ENCODE measurements around the gene ZFP90.
"Not testable (repeated sequence)": the region's sequence is repeated elsewhere in the genome, so short reads cannot be mapped to it uniquely, and the experiment has no call there.

Gene ZFP90

GRCh38 chr16:68538880-68539701, at the start of gene ZFP90:
ZFP90 (plus strand) TSS chr16:68539291; CDS start chr16:68539793, 502 bp downstream.
- DNase-seq (ENCODE audit: low read depth in 2 of 2, low spot score in 1 of 2), result peak; percentile 56 to 68

DNA sequence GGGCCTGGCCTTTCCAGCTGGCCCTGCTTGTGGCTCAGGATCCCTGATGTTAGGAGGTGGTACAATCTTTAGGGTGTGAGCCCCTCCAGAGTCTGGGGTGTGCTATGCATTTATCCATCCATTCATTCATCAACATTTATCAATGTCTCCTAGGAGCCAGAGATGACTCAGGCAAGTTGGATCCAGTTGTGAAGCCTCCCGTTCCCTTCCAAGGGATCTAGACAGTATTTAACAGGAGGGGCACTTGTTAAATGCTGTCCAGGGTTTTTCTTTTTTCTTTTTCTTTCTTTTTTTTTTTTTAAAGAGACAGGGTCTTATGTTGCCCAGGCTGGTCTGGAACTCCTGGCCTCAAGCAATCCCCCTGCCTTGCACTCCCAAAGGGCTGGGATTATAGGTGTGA, 48.7 kb upstream of the ZFP90 start:
- no peak for DNase-seq (ENCODE audit: low read depth in 2 of 2, low spot score in 1 of 2)

DNA sequence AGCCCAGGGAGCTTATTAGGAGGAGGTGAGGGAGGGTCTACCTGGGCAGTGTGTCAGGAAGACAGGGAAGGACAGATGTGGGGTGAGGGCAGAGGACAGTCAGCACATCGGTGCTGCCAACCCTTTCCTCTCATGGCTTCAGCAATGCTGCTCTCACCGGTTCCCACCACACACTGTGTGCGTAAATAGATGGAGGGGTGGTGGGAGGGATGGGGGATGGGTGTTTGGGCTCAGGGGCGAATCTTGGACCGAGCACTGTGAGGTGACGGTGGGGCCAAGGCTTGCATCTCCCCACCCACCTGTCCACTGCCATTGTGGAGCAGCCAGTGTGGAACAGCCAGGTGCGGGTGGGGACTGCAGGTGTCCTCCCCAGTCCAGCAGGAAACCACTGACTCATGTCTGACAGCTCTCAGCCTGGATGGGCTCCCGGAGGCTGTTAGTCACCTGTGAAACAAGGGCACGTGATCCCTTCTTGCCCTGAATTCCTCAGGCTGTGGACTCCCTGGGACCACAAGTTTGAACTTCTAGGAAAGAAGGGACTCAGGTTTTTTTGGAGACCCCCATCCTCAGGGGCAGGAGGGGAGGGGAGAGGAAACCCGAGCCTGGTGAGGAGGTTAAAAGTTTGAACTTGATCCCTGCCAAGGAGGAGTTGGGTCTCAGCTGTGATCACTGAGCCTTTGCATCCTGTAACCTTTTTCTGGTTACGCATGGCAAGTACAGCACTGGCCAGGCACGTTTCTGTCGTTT, 48.1 kb upstream of the ZFP90 start:
- no peak for DNase-seq (ENCODE audit: low read depth in 2 of 2, low spot score in 1 of 2)

- no peak for DNase-seq (ENCODE audit: low read depth in 2 of 2, low spot score in 1 of 2)
These were observed 47.5 kb upstream of the ZFP90 start for GRCh38 chr16:68491576-68491950.

GRCh38 chr16:68492151-68492542, 46.9 kb upstream of the ZFP90 start:
- DNase-seq (ENCODE audit: low read depth in 2 of 2, low spot score in 1 of 2), result no peak

DNA sequence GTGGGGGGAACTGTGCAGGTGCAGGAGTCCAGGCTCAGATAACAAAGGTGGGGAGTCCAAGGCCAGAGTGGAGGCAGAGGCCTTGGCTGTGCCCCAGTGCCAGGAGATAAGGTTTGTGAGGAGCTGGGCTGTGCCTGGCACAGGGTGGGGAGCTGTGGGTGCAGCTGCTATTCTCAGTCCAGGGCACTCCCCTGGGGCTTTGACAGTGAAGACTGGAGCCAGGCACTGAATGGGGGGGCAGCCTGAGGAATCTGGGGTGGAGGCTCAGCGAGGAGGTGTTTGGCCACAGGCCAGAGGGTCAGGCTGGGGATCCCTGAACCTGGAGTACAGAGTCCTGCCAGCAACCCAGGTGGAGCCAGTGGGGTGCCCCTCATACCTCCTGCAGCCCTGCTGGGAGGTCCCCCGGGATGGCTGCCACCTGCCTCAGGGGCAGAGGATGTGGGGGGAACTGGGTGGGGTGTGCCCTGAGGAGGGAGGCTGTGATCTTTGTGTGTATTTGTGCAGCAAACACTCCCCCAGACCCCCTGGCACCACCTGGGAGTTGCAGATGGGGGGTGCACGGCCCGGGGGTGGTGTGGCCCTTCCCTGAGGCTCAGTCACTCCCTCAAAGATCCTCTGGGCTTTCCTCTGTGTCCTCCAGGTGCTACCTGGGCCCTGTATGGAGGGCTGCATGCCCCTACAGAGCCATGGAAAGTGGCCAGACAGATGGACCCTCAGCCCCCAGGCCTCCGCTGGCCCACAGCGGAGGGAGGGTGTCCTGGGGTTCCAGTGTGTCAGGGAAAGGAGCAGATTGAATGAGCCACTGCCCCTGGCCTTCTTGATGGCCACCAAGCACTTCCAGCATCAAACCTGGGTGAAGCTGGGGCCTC, 46.3 kb upstream of the ZFP90 start:
- DNase-seq (ENCODE audit: low read depth in 2 of 2, low spot score in 1 of 2), result no peak

- DNase-seq (ENCODE audit: low read depth in 2 of 2, low spot score in 1 of 2), result no peak
These were observed 45.5 kb upstream of the ZFP90 start for GRCh38 chr16:68493412-68494070.

GRCh38 chr16:68494261-68494660, 44.8 kb upstream of the ZFP90 start:
- DNase-seq (ENCODE audit: low read depth in 2 of 2, low spot score in 1 of 2), result not testable (repeated sequence)

GRCh38 chr16:68496689-68497088, 42.4 kb upstream of the ZFP90 start:
- DNase-seq (ENCODE audit: low read depth in 2 of 2, low spot score in 1 of 2), result no peak

GRCh38 chr16:68499006-68499405, 40.1 kb upstream of the ZFP90 start:
- DNase-seq (ENCODE audit: low read depth in 2 of 2, low spot score in 1 of 2), result no peak

DNA sequence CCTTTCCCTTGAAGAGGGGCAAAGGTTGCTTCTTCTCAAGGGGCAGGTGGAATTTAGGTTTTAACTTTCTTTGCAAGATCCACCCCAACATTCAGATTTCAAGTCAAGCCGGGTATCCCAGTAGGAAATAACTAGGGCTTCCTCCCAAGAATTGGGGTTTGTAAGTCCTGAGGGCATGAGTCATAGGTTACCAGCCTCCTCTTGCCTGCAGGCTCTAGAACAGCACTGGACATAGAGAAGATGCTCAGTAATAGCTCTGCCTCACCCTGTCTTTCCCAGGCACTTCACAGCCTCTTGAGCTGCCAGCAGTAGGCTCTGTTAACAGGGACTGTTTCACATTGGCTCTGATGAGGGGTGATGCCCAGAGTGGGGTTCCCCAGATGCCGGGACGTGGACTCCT, 35.8 kb upstream of the ZFP90 start:
- no peak for DNase-seq (ENCODE audit: low read depth in 2 of 2, low spot score in 1 of 2)

DNA sequence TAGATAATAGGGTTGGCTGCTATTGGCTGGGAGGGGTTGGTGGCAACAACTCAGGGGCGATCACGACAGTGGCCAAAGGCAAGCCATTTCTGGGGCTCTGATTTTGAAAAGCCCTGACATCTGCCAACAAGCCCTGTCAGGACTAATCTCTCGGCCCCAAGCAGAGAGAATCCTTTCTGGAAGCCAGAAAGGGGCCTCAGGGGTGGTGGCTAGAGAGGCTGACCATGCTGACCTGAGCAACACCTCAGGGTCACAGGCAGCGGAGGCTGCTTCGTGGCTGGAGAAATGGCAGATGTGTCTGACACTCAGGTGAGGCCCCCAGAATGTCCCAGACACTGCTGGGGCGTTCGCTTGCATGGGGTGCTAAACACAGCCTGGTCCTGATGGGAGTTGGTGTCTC, 35.0 kb upstream of the ZFP90 start:
- no peak for DNase-seq (ENCODE audit: low read depth in 2 of 2, low spot score in 1 of 2)

DNA sequence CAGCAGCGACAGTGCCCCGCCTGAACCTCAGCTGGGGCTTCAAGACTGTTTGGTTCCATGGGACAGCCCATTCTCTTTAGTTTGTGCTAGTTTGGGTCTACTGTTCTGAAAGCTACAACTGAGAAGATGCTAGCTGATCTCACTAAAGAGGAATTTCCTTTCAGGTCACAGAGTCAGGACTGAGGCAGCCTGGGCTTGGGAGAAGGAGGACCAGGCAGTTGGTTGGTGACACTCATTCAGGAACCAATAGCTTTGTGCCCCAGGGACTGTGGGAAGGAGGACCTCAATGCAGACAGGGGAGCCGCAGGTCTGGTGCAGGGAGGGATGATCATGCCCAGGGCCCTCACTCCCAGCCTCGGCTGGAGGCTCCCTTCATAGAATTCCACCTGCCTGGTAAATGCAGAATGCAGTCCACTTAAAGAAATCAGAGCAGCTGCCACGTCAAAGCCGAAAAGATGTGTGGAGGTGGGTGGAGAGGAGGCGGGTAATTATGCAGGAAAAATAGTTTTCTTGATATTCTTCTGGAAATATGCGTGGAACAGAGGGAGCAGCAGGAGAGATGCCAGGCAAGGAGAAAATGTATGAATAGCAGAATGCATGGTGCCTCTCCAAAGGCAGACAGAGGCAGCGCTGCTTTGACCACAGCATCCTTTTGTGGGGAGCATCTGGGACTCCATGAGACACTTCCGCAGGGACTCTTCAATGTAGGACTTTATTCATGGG, 32.6 kb upstream of the ZFP90 start:
- no peak for DNase-seq (ENCODE audit: low read depth in 2 of 2, low spot score in 1 of 2)

DNA sequence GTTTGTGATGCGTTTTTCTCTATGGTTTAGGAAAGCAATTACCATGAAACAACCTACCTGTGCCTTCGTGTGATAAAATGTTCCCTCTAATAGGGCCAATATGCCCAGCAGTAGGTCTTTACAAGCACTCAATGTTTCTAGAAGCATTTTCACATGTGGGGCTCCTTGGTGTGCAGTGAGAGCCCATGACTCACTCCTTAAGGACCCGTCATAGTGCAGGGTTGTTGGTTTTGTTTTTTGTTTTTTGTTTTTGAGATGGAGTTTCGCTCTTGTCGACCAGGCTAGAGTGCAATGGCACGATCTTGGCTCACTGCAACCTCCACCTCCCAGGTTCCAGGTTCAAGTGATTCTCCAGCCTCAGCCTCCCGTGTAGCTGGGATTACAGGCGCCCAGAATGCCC, 31.1 kb upstream of the ZFP90 start:
- DNase-seq (ENCODE audit: low read depth in 2 of 2, low spot score in 1 of 2), result no peak

GRCh38 chr16:68508641-68509240, 30.4 kb upstream of the ZFP90 start:
- no peak for DNase-seq (ENCODE audit: low read depth in 2 of 2, low spot score in 1 of 2)

- DNase-seq (ENCODE audit: low read depth in 2 of 2, low spot score in 1 of 2), result no peak
These were observed 29.7 kb upstream of the ZFP90 start for GRCh38 chr16:68509381-68509780.

GRCh38 chr16:68510775-68511174, 28.3 kb upstream of the ZFP90 start:
- no peak for DNase-seq (ENCODE audit: low read depth in 2 of 2, low spot score in 1 of 2)

DNA sequence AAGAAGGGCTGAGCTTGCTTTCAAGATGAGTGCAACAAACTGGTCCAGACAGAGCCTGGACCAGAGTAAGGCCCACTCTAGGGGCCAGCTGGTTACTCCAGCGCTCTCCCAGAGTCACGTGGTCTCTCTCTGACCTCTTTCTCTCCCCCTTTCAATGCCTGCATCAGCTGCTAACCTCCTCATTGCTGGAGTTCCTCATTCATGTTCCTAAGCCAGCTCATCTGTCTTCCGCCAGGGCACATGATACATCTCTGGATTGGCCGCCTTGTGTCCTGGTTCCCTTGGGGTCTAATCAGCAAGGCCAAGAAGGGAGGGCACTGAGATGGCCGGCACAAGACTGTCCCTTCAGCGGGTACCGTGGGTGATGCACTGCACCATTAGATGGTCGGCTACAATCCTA, 26.9 kb upstream of the ZFP90 start:
- DNase-seq (ENCODE audit: low read depth in 2 of 2, low spot score in 1 of 2), result no peak

DNA sequence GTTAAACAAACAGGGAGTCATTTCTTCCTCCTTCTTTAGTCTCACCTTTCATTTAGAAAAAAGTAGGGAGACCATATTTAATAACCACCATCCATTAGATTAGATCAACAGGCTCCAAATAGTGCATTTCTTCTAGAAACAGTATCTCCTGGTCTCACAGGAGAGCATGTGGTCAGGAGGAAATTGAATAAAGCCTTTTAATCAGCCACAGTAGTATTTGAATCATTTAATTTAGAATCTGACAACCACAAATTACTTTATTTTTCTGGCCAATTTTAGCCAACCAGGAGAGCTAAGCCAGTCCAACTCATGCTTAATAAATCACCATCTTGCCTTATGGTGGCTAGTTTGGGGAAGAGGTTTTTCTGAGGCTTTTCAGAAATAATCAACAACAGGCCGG, 26.3 kb upstream of the ZFP90 start:
- no peak for DNase-seq (ENCODE audit: low read depth in 2 of 2, low spot score in 1 of 2)

GRCh38 chr16:68514511-68514910, 24.6 kb upstream of the ZFP90 start:
- no peak for DNase-seq (ENCODE audit: low read depth in 2 of 2, low spot score in 1 of 2)

All from stimulated activated CD8-positive, alpha-beta memory T cell treated with anti-CD3 and anti-CD28 coated beads, Interleukin-4, amount 100 ng/mL, for 4 hours (primary cell).